WI38 (cell line): ENCODE measurements around the gene ARHGAP26.

Source experiments
- H3K4me3 ChIP-seq: 2 replicates; pipeline ENCODE4 v1.5.1; 2011; ENCODE audit warnings: low read depth, mild to moderate bottlenecking, control low read depth, low read length
- TF ChIP-seq, protein P1 (sequence below): IDR thresholded peaks from 2 replicates; pipeline ENCODE4 v1.5.1; 2012; ENCODE audit warnings: low read depth, mild to moderate bottlenecking, control low read depth, low read length

The ARHGAP26 gene

DNA sequence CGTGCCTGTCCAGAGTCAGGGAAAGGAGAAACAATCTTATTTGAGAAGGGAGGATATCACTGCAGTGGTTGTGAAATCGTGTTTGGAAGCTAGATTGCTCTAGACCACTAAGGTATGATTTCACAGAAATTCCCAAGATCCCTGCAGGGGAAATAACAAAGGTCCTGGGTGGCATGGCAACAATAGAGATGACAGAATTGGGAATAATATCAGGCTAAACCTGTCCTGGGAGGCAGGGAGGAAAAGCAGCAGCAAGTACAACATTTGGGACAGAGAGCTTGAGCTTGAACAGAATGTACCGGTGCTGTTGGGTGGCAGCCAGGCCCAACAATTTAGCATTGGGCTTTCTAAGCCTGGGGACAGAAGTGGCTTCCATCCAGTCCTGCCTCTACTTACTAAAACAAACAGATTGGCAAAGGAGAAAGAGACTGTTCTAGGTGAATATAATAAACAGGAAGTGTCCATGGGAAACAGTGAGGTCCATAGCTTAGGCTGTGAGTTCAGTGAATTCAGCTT is 17.0 kb upstream of the ARHGAP26 start:
- TF ChIP-seq, protein P1, sequence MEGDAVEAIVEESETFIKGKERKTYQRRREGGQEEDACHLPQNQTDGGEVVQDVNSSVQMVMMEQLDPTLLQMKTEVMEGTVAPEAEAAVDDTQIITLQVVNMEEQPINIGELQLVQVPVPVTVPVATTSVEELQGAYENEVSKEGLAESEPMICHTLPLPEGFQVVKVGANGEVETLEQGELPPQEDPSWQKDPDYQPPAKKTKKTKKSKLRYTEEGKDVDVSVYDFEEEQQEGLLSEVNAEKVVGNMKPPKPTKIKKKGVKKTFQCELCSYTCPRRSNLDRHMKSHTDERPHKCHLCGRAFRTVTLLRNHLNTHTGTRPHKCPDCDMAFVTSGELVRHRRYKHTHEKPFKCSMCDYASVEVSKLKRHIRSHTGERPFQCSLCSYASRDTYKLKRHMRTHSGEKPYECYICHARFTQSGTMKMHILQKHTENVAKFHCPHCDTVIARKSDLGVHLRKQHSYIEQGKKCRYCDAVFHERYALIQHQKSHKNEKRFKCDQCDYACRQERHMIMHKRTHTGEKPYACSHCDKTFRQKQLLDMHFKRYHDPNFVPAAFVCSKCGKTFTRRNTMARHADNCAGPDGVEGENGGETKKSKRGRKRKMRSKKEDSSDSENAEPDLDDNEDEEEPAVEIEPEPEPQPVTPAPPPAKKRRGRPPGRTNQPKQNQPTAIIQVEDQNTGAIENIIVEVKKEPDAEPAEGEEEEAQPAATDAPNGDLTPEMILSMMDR, result no peak

DNA sequence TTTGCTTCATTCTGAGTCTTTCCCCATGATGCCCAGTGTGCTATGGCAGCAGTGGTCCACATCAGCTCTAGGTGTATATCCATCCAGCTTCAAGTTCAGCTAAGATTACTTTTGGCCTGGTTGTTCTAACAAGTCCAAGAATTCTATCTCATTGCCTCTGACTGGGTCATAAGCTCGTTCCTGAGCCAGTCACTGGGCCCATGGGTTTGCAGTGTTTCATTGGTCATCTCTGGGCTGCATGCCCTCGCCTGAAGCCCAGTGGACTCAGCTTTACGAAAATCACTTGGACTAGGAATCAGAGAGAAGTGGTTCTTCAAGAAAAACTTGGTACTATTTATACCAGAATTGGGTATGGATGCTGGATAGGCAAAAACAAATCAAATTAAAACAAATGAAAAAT is 16.1 kb upstream of the ARHGAP26 start:
- TF ChIP-seq, protein P1, result no peak
- no peak overlapping the region for H3K4me3 ChIP-seq

More for the DNA sequence above, 17.0 kb upstream of the ARHGAP26 start:
- H3K4me3 ChIP-seq, result no peak overlapping the region

DNA sequence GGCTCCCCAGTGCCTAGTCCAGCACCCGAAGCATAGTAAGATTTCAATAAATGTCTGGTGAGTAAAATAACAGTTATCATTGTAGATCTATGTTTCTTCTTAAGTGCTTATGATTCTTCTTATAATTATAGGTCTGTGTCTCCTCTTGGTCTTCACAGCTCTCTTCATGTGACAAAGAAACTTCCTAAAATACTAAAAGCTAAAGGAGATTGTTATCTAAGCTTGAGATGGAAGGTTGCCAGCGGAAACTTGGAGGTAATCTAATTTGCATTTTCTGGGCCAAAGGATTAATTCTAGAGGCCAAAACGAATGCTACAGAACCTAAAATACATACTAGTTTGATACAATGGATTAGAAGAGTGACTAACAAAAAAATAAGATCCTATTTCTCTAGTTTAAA is 13.6 kb upstream of the ARHGAP26 start:
- H3K4me3 ChIP-seq, result no peak overlapping the region
- TF ChIP-seq, protein P1, result no peak

DNA sequence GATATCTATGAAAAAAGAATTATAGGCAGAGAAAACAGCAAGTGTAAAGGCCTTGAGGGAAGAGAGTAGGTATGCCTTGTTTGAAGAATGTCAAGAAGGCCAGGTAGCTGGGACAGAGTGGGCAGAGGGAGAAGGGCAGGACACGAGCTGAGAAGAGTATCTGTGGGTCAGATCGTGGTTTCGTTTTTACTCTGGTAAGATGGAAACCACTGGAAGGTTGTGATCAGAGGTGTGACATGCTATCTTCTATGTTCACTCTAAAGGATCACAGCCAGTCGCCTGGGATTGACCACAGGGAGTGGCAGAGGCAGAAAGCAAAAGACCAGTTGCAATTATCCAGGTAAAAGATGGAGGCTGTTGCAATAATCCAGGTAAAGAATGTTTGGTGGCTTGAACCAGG is 12.6 kb upstream of the ARHGAP26 start:
- no peak overlapping the region for H3K4me3 ChIP-seq
- TF ChIP-seq, protein P1, result no peak

DNA sequence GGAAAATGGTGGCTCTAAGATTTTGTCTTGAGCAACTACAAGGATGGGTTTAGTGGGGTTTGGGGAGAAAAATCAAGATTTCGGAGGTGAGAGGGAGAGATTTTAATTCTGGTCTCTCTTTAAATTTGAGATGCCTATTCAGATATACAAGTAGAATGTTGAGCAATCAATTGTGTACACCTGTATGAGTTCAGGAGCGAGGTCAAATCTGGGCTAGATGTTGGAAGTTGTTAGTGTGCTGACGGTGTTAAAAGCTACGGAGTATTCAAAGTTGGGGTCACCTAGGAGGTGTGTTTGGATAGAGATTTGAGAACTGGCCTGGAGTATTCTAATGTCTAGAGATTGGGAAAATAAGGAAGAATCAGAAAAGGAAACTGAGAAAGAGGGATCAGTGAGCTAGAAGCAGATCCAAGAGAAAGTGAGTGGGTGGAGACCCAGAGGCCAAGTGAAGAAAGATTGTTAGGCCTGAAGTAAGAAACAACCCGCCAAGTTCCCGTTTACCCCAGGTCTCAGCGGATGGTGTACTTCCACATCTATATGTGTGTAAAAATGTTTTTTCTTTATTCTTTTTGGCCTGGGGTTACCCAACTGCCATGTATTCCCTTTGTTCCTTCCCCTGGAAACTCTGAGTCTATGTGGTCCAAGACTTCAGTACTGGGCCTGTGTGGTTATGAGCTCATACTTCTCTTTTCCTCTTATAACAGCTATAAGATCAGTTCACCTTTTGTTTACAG is 11.9 kb upstream of the ARHGAP26 start:
- H3K4me3 ChIP-seq, result no peak overlapping the region
- TF ChIP-seq, protein P1, result no peak

DNA sequence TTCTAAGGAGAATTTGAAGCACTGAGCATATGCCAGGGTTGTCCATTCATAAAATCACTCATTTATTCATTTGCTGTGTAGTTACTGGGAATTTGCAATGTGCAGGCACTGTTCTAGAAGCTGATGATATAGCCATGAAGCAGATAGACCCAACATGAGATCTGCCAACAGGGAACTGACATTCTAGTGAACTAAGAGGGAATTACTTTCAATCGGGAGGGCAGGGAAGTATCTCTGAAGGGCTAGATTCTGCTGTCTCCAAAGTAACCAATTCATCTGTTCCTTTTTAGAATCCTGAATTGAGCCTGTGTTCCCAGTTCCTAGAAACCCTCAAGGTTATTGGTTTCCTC is 11.4 kb upstream of the ARHGAP26 start:
- no peak overlapping the region for H3K4me3 ChIP-seq
- TF ChIP-seq, protein P1, result no peak

DNA sequence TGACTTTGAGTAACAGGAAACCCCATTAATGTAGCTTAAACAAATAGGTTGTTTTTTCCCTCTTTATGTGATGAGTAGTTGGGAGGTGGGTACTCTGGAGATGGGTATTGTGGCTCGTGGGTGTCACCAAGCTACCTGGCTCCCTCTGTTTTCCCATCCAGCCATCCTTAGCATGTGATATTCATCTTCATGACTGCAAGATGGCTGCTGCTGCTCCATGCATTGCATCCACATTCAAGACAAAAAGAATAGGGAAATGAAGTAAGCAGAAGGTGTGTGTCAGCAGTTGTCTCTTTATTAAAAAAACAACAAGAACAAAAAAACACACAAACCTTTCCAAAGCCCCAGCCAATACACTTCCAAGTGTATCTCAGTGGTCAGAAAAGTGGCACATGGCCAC is 6.5 kb upstream of the ARHGAP26 start:
- no peak overlapping the region for H3K4me3 ChIP-seq

More for the DNA sequence above, 6.5 kb upstream of the ARHGAP26 start:
- TF ChIP-seq, protein P1, result no peak
